ENCODE data around the gene DYRK4. TPM values are rescaled to one million over a fixed set of nuclear protein-coding genes. Genes with fewer than 3 reads are reported as not detected.

Gene DYRK4
- total RNA-seq, 1 experiment from 2014 or later: 23.7 TPM

DNA sequence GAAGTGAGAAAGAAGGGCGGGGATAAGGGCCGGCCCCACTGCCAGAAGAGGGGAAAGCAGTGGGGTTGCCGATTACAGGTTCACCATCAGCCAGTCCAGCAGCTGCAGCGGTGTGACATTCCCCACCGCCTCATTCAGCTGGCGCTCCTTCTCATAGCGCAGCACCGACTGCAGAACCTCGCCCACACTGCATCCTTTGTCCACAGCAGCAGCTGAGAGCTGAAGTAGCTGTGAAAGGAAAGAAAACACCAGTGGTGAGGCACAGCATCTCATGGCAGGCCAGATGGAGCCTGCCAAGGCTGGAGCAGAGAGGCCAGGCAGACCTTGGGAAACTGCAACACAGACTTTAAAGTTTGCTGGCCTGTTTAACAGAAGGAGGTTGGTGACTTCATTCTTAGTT, 53.7 kb downstream of the DYRK4 start:
- ChIA-PET CTCF (no interaction called here), POLR2A (ENCODE audit: low non-redundant PET) (no interaction called here)
- intact Hi-C loops (cut with micrococcal nuclease; ENCODE audit: unreplicated experiment): no loop called here
- DNase-seq (ENCODE audit: low spot score): no peak
- Histone ChIP-seq H3K4me1 (ENCODE audit: insufficient read depth, low read length, poor library complexity, severe bottlenecking) (no peaks in the 10 kb centered on the region), H3K9me3 (ENCODE audit: low read depth, low read length, poor library complexity, severe bottlenecking) (no peaks in the 10 kb centered on the region), H3K36me3 (ENCODE audit: insufficient read depth, low read length, poor library complexity, severe bottlenecking) (no peaks in the 10 kb centered on the region), H3K27ac (ENCODE audit: low read depth, low read length, poor library complexity, severe bottlenecking) (no peak overlapping the region), H3K4me3 (ENCODE audit: low read depth, low read length, poor library complexity, severe bottlenecking) (no peak overlapping the region), H3K27me3 (replicated peaks; ENCODE audit: insufficient read depth, low read depth, low read length, poor library complexity) (no peaks in the 10 kb centered on the region)
- TF ChIP-seq EZH2 (IDR thresholded peaks at IDR 0.05; ENCODE audit: borderline replicate concordance, low read depth, low read length, poor library complexity, severe bottlenecking): no peak
- TF ChIP-seq, protein P1, sequence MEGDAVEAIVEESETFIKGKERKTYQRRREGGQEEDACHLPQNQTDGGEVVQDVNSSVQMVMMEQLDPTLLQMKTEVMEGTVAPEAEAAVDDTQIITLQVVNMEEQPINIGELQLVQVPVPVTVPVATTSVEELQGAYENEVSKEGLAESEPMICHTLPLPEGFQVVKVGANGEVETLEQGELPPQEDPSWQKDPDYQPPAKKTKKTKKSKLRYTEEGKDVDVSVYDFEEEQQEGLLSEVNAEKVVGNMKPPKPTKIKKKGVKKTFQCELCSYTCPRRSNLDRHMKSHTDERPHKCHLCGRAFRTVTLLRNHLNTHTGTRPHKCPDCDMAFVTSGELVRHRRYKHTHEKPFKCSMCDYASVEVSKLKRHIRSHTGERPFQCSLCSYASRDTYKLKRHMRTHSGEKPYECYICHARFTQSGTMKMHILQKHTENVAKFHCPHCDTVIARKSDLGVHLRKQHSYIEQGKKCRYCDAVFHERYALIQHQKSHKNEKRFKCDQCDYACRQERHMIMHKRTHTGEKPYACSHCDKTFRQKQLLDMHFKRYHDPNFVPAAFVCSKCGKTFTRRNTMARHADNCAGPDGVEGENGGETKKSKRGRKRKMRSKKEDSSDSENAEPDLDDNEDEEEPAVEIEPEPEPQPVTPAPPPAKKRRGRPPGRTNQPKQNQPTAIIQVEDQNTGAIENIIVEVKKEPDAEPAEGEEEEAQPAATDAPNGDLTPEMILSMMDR (conservative IDR thresholded peaks at IDR 0.05; ENCODE audit: low read depth, low read length): no peak
- no TSS peak for BruUV-seq (replicated peaks)

DNA sequence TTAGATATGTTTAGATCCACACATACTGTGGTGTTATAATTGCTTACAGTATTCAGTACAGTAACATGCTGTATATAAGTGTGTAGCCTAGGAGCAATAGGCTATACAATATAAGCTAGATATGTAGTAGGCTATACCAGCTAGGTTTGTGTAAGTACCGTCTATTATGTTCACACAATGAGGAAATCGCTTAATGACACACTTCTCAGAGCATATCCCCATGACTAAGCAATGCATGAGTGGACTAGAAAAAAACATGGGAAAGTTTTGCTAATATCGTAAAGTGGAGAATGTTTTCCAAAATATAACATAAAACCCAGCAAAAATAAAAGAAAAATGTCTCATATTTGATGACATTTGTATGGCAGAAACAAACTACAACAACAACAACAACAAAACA, 59.5 kb downstream of the DYRK4 start:
- intact Hi-C loops (cut with micrococcal nuclease; ENCODE audit: unreplicated experiment): no loop called here
- Histone ChIP-seq H3K9me3 (ENCODE audit: low read depth, low read length, poor library complexity, severe bottlenecking) (no peaks in the 10 kb centered on the region), H3K27me3 (replicated peaks; ENCODE audit: insufficient read depth, low read depth, low read length, poor library complexity) (peaks cover 29% of the 10 kb centered on the region), H3K4me3 (ENCODE audit: low read depth, low read length, poor library complexity, severe bottlenecking) (no peak overlapping the region), H3K36me3 (ENCODE audit: insufficient read depth, low read length, poor library complexity, severe bottlenecking) (no peaks in the 10 kb centered on the region), H3K4me1 (ENCODE audit: insufficient read depth, low read length, poor library complexity, severe bottlenecking) (no peaks in the 10 kb centered on the region), H3K27ac (ENCODE audit: low read depth, low read length, poor library complexity, severe bottlenecking) (no peak overlapping the region)
- DNase-seq (ENCODE audit: low spot score): no peak
- ChIA-PET POLR2A (ENCODE audit: low non-redundant PET) (no interaction called here), CTCF (no interaction called here)
- no peak for TF ChIP-seq EZH2 (IDR thresholded peaks at IDR 0.05; ENCODE audit: borderline replicate concordance, low read depth, low read length, poor library complexity, severe bottlenecking)
- TF ChIP-seq, protein P1 (conservative IDR thresholded peaks at IDR 0.05; ENCODE audit: low read depth, low read length): no peak
- no TSS peak for BruUV-seq (replicated peaks)

DNA sequence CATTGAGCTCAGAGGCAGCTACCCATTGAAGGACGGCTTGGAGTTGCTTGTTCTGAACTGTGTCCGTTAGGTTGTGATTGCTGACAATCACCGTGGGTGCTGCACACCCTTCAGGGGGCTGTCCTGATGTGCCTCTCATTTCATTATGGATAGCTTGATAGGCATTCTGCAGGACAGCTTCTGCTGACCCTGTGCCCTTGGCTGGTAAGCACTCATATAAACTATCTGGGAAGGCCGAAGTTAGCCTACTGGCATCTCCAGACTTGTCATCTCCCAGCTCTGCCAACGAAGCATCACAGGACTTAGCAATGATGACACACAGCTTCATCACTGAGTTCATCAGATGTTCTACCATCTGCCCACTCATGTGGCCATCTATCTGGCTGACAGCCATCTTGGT, 64.5 kb downstream of the DYRK4 start:
- no TSS peak for BruUV-seq (replicated peaks)
- no peak for DNase-seq (ENCODE audit: low spot score)
- TF ChIP-seq EZH2 (IDR thresholded peaks at IDR 0.05; ENCODE audit: borderline replicate concordance, low read depth, low read length, poor library complexity, severe bottlenecking): no peak
- TF ChIP-seq, protein P1 (conservative IDR thresholded peaks at IDR 0.05; ENCODE audit: low read depth, low read length): no peak
- H3K4me1 ChIP-seq (ENCODE audit: insufficient read depth, low read length, poor library complexity, severe bottlenecking): no peaks in the 10 kb centered on the region
- intact Hi-C loops (cut with micrococcal nuclease; ENCODE audit: unreplicated experiment): no loop called here
- H3K27me3 ChIP-seq (replicated peaks; ENCODE audit: insufficient read depth, low read depth, low read length, poor library complexity): peaks cover 76% of the 10 kb centered on the region
- H3K36me3 ChIP-seq (ENCODE audit: insufficient read depth, low read length, poor library complexity, severe bottlenecking): no peaks in the 10 kb centered on the region
- no peaks in the 10 kb centered on the region for H3K9me3 ChIP-seq (ENCODE audit: low read depth, low read length, poor library complexity, severe bottlenecking)
- CTCF ChIA-PET: no interaction called here
- H3K4me3 ChIP-seq (ENCODE audit: low read depth, low read length, poor library complexity, severe bottlenecking): no peak overlapping the region
- POLR2A ChIA-PET (ENCODE audit: low non-redundant PET): no interaction called here
- no peak overlapping the region for H3K27ac ChIP-seq (ENCODE audit: low read depth, low read length, poor library complexity, severe bottlenecking)
